HEK293 (cell line): ENCODE results near the gene PDE3A.

Source experiments
- CTCF ChIA-PET: fragments of 350-600 bp; formaldehyde crosslinking; extraction: SDS; loops from one replicate; lab custom pipeline; 2021; ENCODE audit warnings: antibody characterized with exemption; lab: Yijun Ruan, JAX
- POLR2A ChIA-PET: fragments of 300-600 bp; formaldehyde crosslinking; extraction: SDS; loops from one replicate; lab custom pipeline; 2020; ENCODE audit warnings: antibody characterized with exemption, inconsistent platforms; lab: Yijun Ruan, JAX
- H3K27ac ChIP-seq: fragments of 200-500 bp; sonication (Bioruptor generic); 2 replicates; pipeline ENCODE4 v1.5.1; 2014; ENCODE audit warnings: low read depth, low read length, control low read depth, inconsistent platforms; ENCODE audit errors: extremely low read depth
- H3K36me3 ChIP-seq, 2 experiments: fragments of 200-500 bp in 1 of 2; sonication (Bioruptor generic) in 1 of 2; 1 replicate in 1 of 2; 2 replicates in 1 of 2; pipeline ENCODE4 v1.5.1; 2014 to 2017; ENCODE audit warnings: inconsistent platforms in 2 of 2, low read length in 2 of 2; ENCODE audit not compliant: control insufficient read depth in 2 of 2, insufficient read depth in 1 of 2
- H3K4me1 ChIP-seq: fragments of 200-500 bp; sonication (Bioruptor generic); 2 replicates; pipeline ENCODE4 v1.5.1; 2014; ENCODE audit warnings: mild to moderate bottlenecking, low read length, inconsistent platforms; ENCODE audit not compliant: control insufficient read depth, insufficient read depth
- H3K4me3 ChIP-seq: 2 replicates; pipeline ENCODE4 v1.5.1; 2011; ENCODE audit warnings: low read depth, mild to moderate bottlenecking, control low read depth, low read length, moderate library complexity
- H3K9me3 ChIP-seq: fragments of 200-500 bp; sonication (Bioruptor generic); 2 replicates; pipeline ENCODE4 v1.5.1; 2014; ENCODE audit warnings: low read depth, low read length, inconsistent platforms; ENCODE audit not compliant: control insufficient read depth, insufficient read depth
- CTCF ChIP-seq: fragments of 450-650 bp; formaldehyde crosslinking; IDR thresholded peaks from 2 replicates; pipeline ENCODE4 v1.5.1; 2016; ENCODE audit warnings: missing biosample characterization, missing genetic modification characterization
- KLF8 ChIP-seq: fragments of 450-650 bp; formaldehyde crosslinking; IDR thresholded peaks from 2 replicates; pipeline ENCODE4 v1.5.1; 2016; ENCODE audit warnings: missing biosample characterization, missing genetic modification characterization
- MZF1 ChIP-seq: fragments of 450-650 bp; formaldehyde crosslinking; IDR thresholded peaks from 2 replicates; pipeline ENCODE4 v1.5.1; 2017; ENCODE audit warnings: missing biosample characterization, missing genetic modification characterization, borderline replicate concordance
- OSR2 ChIP-seq: fragments of 450-650 bp; formaldehyde crosslinking; IDR thresholded peaks from 2 replicates; pipeline ENCODE4 v1.5.1; 2016; ENCODE audit warnings: missing biosample characterization, missing genetic modification characterization
- ZBTB1 ChIP-seq: fragments of 450-650 bp; formaldehyde crosslinking; IDR thresholded peaks from 2 replicates; pipeline ENCODE4 v1.5.1; 2016; ENCODE audit warnings: missing biosample characterization, missing genetic modification characterization
- ZBTB7A ChIP-seq: fragments of 450-650 bp; formaldehyde crosslinking; IDR thresholded peaks from 2 replicates; pipeline ENCODE4 v1.5.1; 2016; ENCODE audit warnings: low read depth, missing biosample characterization, missing genetic modification characterization
- ZEB2 ChIP-seq: fragments of 450-650 bp; formaldehyde crosslinking; IDR thresholded peaks from 2 replicates; pipeline ENCODE4 v1.5.1; 2016; ENCODE audit warnings: missing biosample characterization, missing genetic modification characterization
- ZFP37 ChIP-seq: fragments of 450-650 bp; formaldehyde crosslinking; IDR thresholded peaks from 2 replicates; pipeline ENCODE4 v1.5.1; 2016; ENCODE audit warnings: missing biosample characterization, missing genetic modification characterization
- ZNF16 ChIP-seq: fragments of 450-650 bp; formaldehyde crosslinking; IDR thresholded peaks from 2 replicates; pipeline ENCODE4 v1.5.1; 2016; ENCODE audit warnings: low read depth, missing biosample characterization, missing genetic modification characterization
- ZNF184 ChIP-seq: fragments of 450-650 bp; IDR thresholded peaks from 2 replicates; pipeline ENCODE4 v1.5.1; 2018; ENCODE audit warnings: missing biosample characterization, mild to moderate bottlenecking, missing genetic modification characterization
- ZNF2 ChIP-seq: fragments of 450-650 bp; formaldehyde crosslinking; IDR thresholded peaks from 2 replicates; pipeline ENCODE4 v1.5.1; 2016; ENCODE audit warnings: missing biosample characterization, missing genetic modification characterization
- ZNF223 ChIP-seq: fragments of 450-650 bp; formaldehyde crosslinking; IDR thresholded peaks from 2 replicates; pipeline ENCODE4 v1.5.1; 2016; ENCODE audit warnings: missing biosample characterization, missing genetic modification characterization
- ZNF23 ChIP-seq: fragments of 450-650 bp; formaldehyde crosslinking; IDR thresholded peaks from 2 replicates; pipeline ENCODE4 v1.5.1; 2016; ENCODE audit warnings: missing biosample characterization, missing genetic modification characterization, borderline replicate concordance
- ZNF24 ChIP-seq: fragments of 450-650 bp; formaldehyde crosslinking; IDR thresholded peaks from 2 replicates; pipeline ENCODE4 v1.5.1; 2016; ENCODE audit warnings: missing biosample characterization, missing genetic modification characterization
- ZNF341 ChIP-seq: fragments of 450-650 bp; formaldehyde crosslinking; IDR thresholded peaks from 2 replicates; pipeline ENCODE4; 2016; ENCODE audit warnings: low read depth, missing biosample characterization, missing genetic modification characterization
- ZNF354C ChIP-seq: fragments of 450-650 bp; formaldehyde crosslinking; IDR thresholded peaks from 2 replicates; pipeline ENCODE4 v1.5.1; 2016; ENCODE audit warnings: missing biosample characterization, missing genetic modification characterization, low read depth, borderline replicate concordance
- ZNF37A ChIP-seq: fragments of 450-650 bp; IDR thresholded peaks from 2 replicates; pipeline ENCODE4 v1.5.1; 2018; ENCODE audit warnings: missing biosample characterization, missing genetic modification characterization
- ZNF530 ChIP-seq: fragments of 450-650 bp; formaldehyde crosslinking; IDR thresholded peaks from 2 replicates; pipeline ENCODE4 v1.5.1; 2016; ENCODE audit warnings: low read depth, missing biosample characterization, missing genetic modification characterization
- ZNF571 ChIP-seq: fragments of 450-650 bp; formaldehyde crosslinking; IDR thresholded peaks from 2 replicates; pipeline ENCODE4 v1.5.0; 2017; ENCODE audit warnings: missing biosample characterization, missing genetic modification characterization
- ZNF585B ChIP-seq: fragments of 450-650 bp; formaldehyde crosslinking; IDR thresholded peaks from 2 replicates; pipeline ENCODE4 v1.5.1; 2016; ENCODE audit warnings: missing biosample characterization, missing genetic modification characterization
- ZNF629 ChIP-seq: fragments of 450-650 bp; formaldehyde crosslinking; IDR thresholded peaks from 2 replicates; pipeline ENCODE4 v1.5.1; 2017; ENCODE audit warnings: missing biosample characterization, missing genetic modification characterization
- ZNF747 ChIP-seq: fragments of 450-650 bp; formaldehyde crosslinking; IDR thresholded peaks from 2 replicates; pipeline ENCODE4 v1.5.1; 2016; ENCODE audit warnings: missing biosample characterization, missing genetic modification characterization
- ZNF785 ChIP-seq: fragments of 450-650 bp; formaldehyde crosslinking; IDR thresholded peaks from 2 replicates; pipeline ENCODE4 v1.5.1; 2016; ENCODE audit warnings: missing biosample characterization, missing genetic modification characterization
- ZNF792 ChIP-seq: fragments of 450-650 bp; formaldehyde crosslinking; IDR thresholded peaks from 2 replicates; pipeline ENCODE4 v1.5.1; 2016; ENCODE audit warnings: missing biosample characterization, missing genetic modification characterization
- TF ChIP-seq, protein P1 (sequence below): fragments of 450-650 bp; formaldehyde crosslinking; IDR thresholded peaks from 2 replicates; pipeline ENCODE4 v1.5.1; 2017; ENCODE audit warnings: missing biosample characterization, missing genetic modification characterization
- TF ChIP-seq, protein P2 (sequence below): fragments of 450-650 bp; formaldehyde crosslinking; IDR thresholded peaks from 2 replicates; pipeline ENCODE4 v1.5.1; 2016; ENCODE audit warnings: missing biosample characterization, missing genetic modification characterization

PDE3A gene

GRCh38 chr12:20497707-20498106 is 129.4 kb downstream of the PDE3A start:
- ChIA-PET POLR2A (no interaction called here), CTCF (no interaction called here)

DNA sequence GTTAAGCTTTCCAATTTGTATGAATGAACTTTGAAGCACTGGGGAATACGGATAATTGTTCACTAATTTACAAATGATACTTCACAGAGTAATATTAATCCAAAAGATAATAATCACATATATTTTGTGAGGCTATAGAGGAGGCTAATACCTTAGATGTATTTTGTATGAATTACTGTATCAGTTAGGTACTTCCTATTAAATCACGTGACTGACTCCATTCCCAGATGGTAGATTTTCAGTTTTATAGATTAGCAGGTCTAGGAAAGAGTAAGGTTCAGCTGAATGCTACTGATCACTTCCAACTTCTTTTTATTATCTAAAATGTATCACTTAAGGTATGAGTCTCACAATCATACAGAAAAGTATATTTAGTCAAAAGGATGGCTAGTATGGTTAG is 133.6 kb downstream of the PDE3A start:
- Histone ChIP-seq H3K9me3 (no peaks in the 10 kb centered on the region), H3K27ac (no peak overlapping the region), H3K4me3 (no peak overlapping the region), H3K4me1 (no peaks in the 10 kb centered on the region), H3K36me3 (no peaks in the 10 kb centered on the region)
- ChIA-PET CTCF (interaction anchor here (0.5 kb wide), 1 partner anchor 46 kb away, joined by 4 read pairs; no protein-coding TSS in a partner anchor), POLR2A (no interaction called here)
- TF ChIP-seq ZNF37A (tag by site-specific recombination) (no peak), ZNF747 (no peak), ZNF585B (no peak), ZNF23 (tag by site-specific recombination) (no peak), CTCF (tag by site-specific recombination) (no peak)
- TF ChIP-seq, protein P1, sequence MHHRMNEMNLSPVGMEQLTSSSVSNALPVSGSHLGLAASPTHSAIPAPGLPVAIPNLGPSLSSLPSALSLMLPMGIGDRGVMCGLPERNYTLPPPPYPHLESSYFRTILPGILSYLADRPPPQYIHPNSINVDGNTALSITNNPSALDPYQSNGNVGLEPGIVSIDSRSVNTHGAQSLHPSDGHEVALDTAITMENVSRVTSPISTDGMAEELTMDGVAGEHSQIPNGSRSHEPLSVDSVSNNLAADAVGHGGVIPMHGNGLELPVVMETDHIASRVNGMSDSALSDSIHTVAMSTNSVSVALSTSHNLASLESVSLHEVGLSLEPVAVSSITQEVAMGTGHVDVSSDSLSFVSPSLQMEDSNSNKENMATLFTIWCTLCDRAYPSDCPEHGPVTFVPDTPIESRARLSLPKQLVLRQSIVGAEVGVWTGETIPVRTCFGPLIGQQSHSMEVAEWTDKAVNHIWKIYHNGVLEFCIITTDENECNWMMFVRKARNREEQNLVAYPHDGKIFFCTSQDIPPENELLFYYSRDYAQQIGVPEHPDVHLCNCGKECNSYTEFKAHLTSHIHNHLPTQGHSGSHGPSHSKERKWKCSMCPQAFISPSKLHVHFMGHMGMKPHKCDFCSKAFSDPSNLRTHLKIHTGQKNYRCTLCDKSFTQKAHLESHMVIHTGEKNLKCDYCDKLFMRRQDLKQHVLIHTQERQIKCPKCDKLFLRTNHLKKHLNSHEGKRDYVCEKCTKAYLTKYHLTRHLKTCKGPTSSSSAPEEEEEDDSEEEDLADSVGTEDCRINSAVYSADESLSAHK: no peak

More at GRCh38 chr12:20497707-20498106, 129.4 kb downstream of the PDE3A start:
- Histone ChIP-seq H3K9me3 (no peaks in the 10 kb centered on the region), H3K4me3 (no peak overlapping the region), H3K36me3 (no peaks in the 10 kb centered on the region), H3K4me1 (no peaks in the 10 kb centered on the region), H3K27ac (no peak overlapping the region)
- TF ChIP-seq ZNF530 (tag by site-specific recombination) (no peak), ZNF571 (no peak), ZNF37A (tag by site-specific recombination) (no peak), ZNF785 (no peak), ZNF341 (tag by site-specific recombination) (no peak), ZBTB7A (tag by site-specific recombination) (no peak), OSR2 (tag by site-specific recombination) (no peak), ZFP37 (tag by site-specific recombination) (no peak), CTCF (tag by site-specific recombination) (no peak)

- POLR2A ChIA-PET: no interaction called here
- TF ChIP-seq ZNF16 (no peak), ZNF792 (tag by site-specific recombination) (no peak), ZNF184 (no peak), ZNF354C (tag by site-specific recombination) (no peak), ZNF2 (tag by site-specific recombination) (no peak), KLF8 (tag by site-specific recombination) (no peak), ZNF629 (tag by site-specific recombination) (no peak), ZBTB1 (tag by site-specific recombination) (no peak), ZEB2 (tag by site-specific recombination) (no peak), ZNF24 (tag by site-specific recombination) (no peak), ZNF223 (no peak), MZF1 (tag by site-specific recombination) (no peak)
- TF ChIP-seq, protein P2, sequence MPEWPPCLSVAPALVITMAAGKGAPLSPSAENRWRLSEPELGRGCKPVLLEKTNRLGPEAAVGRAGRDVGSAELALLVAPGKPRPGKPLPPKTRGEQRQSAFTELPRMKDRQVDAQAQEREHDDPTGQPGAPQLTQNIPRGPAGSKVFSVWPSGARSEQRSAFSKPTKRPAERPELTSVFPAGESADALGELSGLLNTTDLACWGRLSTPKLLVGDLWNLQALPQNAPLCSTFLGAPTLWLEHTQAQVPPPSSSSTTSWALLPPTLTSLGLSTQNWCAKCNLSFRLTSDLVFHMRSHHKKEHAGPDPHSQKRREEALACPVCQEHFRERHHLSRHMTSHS: no peak
- Histone ChIP-seq H3K9me3 (no peaks in the 10 kb centered on the region), H3K36me3 (no peaks in the 10 kb centered on the region), H3K27ac (no peak overlapping the region), H3K4me3 (no peak overlapping the region), H3K4me1 (no peaks in the 10 kb centered on the region)
- CTCF ChIA-PET: interaction anchor here (0.7 kb wide), 1 partner anchor 24 kb away, joined by 4 read pairs; no protein-coding TSS in a partner anchor
Measured at GRCh38 chr12:20503858-20504257, 135.5 kb downstream of the PDE3A start.
